Activated effector memory CD4-positive, alpha-beta T cell treated with anti-CD3 and anti-CD28 coated beads, Interleukin-2, amount 50 U/mL, for 16 hours (primary cell): ENCODE results near the gene MYBPH.

Experiments used
- DNase-seq: peaks from one replicate; pipeline ENCODE4 v3.0.0-alpha.2; 2020

The MYBPH gene

GRCh38 chr1:203175237-203175826 lies at the start of gene MYBPH:
Gene MYBPH, minus strand, starts transcription at chr1:203175826. Its CDS starts 71 bp downstream, at chr1:203175755.
- DNase-seq = peak; percentile 46

DNA sequence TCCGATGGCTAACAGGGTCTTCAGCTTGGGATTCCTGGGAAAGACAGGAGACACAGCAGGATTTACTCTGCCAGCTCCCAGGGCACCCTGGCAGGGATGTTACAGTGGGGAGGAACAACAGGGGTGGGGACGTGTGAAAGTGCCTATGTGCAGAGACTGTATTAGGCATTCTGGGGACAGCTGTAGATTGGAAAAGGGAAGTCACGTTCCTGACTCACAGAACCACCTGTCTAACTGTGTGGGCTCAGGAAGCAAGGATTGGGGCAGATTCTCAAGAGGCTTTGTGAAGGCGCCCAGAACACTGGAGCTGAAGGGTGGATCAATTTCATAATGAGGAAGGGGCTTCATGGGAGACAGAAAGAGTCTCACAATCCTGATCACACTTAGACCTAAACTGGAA lies 49.4 kb upstream of the MYBPH start:
- DNase-seq = no peak

- no peak for DNase-seq
These were observed 47.6 kb upstream of the MYBPH start for GRCh38 chr1:203223012-203223775.

- DNase-seq = no peak
These were observed 44.3 kb upstream of the MYBPH start for GRCh38 chr1:203219934-203220333.

GRCh38 chr1:203219171-203219570 lies 43.5 kb upstream of the MYBPH start:
- DNase-seq = no peak

DNA sequence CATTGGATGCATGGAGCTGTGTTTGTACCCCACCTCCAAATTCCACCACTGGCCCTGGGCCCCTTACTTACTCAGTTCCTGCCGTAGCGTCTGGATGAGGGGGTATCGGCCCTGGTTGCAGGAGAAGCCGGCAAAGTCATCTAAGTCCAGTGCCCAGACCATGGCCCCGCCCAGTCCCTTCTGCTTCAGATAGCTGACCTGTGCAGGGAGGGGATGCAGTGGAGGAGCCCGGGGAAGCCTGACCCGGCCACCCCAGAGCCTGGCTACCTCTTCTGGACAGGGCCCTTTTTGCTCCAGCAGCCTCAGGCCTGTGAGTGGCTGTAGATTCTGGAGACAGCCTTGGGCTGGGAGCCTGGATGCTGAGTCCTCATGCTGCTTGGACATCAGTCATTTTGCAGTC lies 42.0 kb upstream of the MYBPH start:
- no peak for DNase-seq

GRCh38 chr1:203217139-203217655 lies 41.6 kb upstream of the MYBPH start:
- no peak for DNase-seq

- peak; percentile 78 for DNase-seq
These were observed 40.9 kb upstream of the MYBPH start for GRCh38 chr1:203216274-203217138.

GRCh38 chr1:203215573-203215972 lies 39.9 kb upstream of the MYBPH start:
- DNase-seq = peak; percentile 52

- DNase-seq = peak; percentile 49
These were observed 39.2 kb upstream of the MYBPH start for GRCh38 chr1:203214871-203215270.

- peak; percentile 48 for DNase-seq
These were observed 37.5 kb upstream of the MYBPH start for GRCh38 chr1:203213126-203213525.

- no peak for DNase-seq
These were observed 36.2 kb upstream of the MYBPH start for GRCh38 chr1:203211812-203212211.

- no peak for DNase-seq
These were observed 35.4 kb upstream of the MYBPH start for GRCh38 chr1:203210988-203211387.

DNA sequence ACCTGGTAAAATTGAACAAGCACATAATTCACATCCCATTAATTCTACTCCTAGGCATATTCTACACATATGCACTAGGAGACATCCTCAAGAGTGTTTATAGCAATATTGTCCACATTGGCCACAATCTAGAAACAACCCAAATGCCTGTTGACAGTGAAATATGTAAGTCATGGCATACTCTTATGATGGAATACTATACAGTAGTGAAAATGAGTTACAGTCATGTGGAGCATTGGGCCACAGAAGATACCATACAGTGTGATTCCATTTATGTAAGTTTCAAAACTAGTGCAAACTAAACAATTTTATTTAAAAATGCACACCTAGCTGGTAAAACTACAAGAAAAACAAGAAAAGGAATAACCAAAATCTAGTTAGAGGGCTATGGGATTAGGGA lies 34.7 kb upstream of the MYBPH start:
- no peak for DNase-seq

DNA sequence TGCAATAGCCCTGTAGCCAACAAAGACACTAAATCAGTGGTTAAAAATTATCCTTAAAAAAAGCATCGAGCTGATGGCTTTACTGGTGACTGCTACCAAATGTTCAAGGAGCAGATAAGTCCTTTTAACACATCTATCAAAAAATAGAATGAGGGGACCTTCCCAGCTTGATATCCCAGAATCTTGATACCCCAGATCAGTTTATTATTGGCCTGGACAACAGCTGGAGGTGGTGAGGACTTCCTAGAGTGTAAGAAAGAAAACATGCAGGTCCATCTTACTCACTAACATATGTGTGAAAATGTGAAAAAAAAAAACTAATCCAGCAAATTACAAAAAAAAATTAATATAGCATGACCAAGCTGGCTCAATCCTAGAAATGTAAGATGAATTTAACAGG lies 32.6 kb upstream of the MYBPH start:
- DNase-seq = no peak

DNA sequence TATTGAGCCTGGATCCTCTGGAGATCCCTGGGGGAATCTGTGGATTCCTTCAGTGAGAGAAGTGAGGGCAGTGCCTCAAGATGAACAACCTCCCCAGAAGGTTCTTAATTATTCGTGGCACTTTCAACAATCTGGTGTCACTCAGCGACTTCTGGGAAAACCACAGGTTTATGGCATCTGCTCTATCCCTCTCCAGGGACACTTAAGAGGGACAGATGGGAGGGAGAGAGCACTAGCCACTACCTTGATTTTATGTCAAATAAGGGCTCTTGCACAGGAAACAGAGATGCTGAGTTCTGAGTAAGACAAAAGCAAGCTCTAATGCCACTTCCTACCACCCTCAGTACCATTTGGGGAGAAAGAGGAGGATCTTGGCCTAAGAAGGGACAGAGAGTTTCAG lies 32.1 kb upstream of the MYBPH start:
- peak; percentile 3 for DNase-seq

GRCh38 chr1:203206129-203206687 lies 30.6 kb upstream of the MYBPH start:
- DNase-seq = no peak

DNA sequence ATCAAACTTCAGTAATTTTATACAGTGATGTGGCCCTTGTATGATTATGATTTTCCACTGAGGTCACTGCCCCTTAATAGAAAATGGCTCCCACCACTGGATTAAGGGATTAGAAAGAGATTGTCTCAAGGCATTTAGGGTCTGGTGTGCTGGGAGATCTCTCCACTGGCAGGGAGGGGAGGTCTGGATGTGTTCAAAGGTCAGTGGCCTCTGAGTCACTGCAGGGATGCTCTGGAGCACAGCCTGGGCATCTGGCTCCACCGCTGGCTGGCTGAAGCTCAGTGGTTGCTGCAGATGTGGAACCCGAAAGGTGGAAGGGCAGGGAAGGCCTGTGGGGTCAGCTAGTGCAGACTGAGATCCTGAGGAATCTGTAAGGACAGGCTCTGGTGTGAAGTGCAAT lies 29.1 kb upstream of the MYBPH start:
- DNase-seq = peak; percentile 39

DNA sequence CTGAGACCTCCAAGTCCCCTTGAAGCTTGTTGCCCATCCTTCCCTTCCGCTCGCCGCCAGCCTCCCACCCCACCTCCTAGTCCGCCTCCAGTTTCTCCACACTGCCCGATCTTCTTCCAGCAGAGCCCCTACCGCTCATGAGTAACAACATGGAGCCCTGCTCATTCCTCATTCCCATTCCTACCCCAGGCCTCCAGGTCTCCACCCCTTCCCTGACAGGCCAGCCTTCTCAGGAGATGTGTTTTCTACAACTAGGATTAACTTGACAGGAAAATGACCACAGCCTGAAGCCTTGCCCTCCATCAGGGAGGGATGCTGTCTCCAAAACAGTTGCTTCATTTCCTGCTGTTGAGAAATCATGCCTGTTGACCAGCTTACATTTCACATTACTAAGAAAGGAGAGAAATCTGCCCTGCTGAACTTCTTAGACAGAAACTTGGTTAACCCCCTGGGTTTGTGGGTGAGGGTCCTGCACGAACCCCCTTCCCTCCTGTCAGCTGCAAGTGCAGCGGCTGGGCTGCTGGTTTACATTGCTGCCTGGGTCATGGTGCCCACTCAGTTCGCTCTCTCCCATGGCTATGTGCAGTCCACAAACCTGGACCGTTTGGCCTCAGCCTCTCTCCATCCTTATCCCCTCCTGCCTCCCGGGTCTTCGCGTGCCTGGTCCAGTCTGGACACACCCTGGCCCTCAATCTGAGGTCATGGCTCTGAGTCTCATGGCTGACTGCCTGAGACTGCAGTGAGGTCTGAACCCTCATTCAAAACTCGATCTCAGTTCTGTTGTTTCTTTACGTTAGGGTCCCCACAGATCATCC lies 27.0 kb upstream of the MYBPH start:
- DNase-seq = peak; percentile 4

DNA sequence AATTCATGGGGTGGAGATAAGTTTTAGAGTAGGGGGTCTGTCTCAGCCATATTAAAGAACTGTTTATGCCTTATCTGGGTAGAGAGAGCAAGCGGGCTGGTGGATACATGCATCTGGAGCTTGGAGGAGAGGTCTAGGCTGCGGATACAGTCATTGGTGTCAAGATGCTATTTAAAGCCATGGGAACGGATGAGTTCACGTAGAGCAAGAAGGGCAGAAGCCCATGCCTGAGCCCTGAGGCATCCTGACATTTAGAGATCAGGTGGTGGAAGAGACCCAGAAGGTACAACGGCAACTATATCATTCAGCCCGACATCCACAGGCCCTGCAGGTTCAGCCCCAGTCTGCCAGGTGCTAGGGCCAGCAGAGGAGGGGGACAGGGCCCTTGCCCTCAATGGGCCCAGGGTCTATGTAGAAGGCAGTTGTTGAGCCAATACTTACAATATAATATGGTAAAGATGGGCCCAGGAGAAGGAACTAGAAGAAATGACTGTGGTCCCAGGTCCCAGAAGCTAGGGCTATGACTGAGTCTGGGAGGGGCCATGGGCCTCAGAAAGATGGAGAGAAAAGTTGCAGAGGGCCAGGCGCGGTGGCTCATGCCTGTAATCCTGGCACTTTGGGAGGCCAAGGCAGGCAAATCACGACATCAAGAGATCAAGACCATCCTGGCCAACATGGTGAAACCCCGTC lies 26.0 kb upstream of the MYBPH start:
- DNase-seq = peak; percentile 34

- peak; percentile 9 for DNase-seq
These were observed 25.3 kb upstream of the MYBPH start for GRCh38 chr1:203200916-203201315.
